SK-N-SH (cell line): ENCODE data around the gene ZNF468. TPM values are rescaled to one million over a fixed set of nuclear protein-coding genes. Genes with fewer than 3 reads are reported as not detected.
"Not testable (repeated sequence)": the region's sequence is repeated elsewhere in the genome, so short reads cannot be mapped to it uniquely, and the experiment has no call there.

Source experiments
- CTCF ChIA-PET: fragments of 300-600, 350-600 bp; formaldehyde crosslinking; extraction: SDS; loops from one replicate; lab custom pipeline; 2021; lab: Yijun Ruan, JAX
- POLR2A ChIA-PET: fragments of 350-600 bp; sonication (Branson Sonifier 250); formaldehyde crosslinking; extraction: SDS; loops from one replicate; lab custom pipeline; 2020; ENCODE audit warnings: antibody characterized with exemption, inconsistent platforms; lab: Yijun Ruan, JAX
- DNase-seq: peaks from one replicate; pipeline ENCODE4 v3.0.0; 2012
- H2AFZ ChIP-seq: fragments of 200-600 bp; sonication (generic); 2 replicates; pipeline ENCODE4 v1.8.1; 2016; ENCODE audit warnings: antibody characterized with exemption, mild to moderate bottlenecking, low read depth
- H3F3A ChIP-seq: fragments of 200-600 bp; sonication (generic); replicated peaks from 2 replicates; pipeline ENCODE3; 2016; ENCODE audit warnings: antibody characterized with exemption, mild to moderate bottlenecking; ENCODE audit not compliant: insufficient read depth
- H3K27ac ChIP-seq, 2 experiments: fragments of 200-500 bp in 1 of 2; fragments of 200-600 bp in 1 of 2; sonication (Bioruptor generic) in 1 of 2; sonication (generic), shearing (Covaris generic) in 1 of 2; 2 replicates each; pipeline versions ENCODE4 v1.5.1 to v1.6.1; 2014 to 2016; ENCODE audit warnings: low read depth in 2 of 2, inconsistent platforms in 1 of 2, low read length in 1 of 2, mild to moderate bottlenecking in 1 of 2, mixed read lengths in 1 of 2
- H3K27me3 ChIP-seq: fragments of 200-600 bp; sonication (generic), shearing (Covaris generic); 2 replicates; pipeline ENCODE4 v1.6.1; 2016; ENCODE audit warnings: mixed run types; ENCODE audit not compliant: insufficient read depth
- H3K36me3 ChIP-seq, 2 experiments: fragments of 200-500 bp in 1 of 2; fragments of 200-600 bp in 1 of 2; sonication (Bioruptor generic) in 1 of 2; sonication (generic) in 1 of 2; replicated peaks in 1 of 2; 2 replicates each; pipeline versions ENCODE3 to v1.5.1; 2014 to 2016; ENCODE audit warnings: low read length in 1 of 2, mild to moderate bottlenecking in 1 of 2; ENCODE audit not compliant: insufficient read depth in 2 of 2, control insufficient read depth in 1 of 2
- H3K4me1 ChIP-seq, 2 experiments: fragments of 200-500 bp in 1 of 2; fragments of 200-600 bp in 1 of 2; sonication (Bioruptor generic) in 1 of 2; sonication (generic), shearing (Covaris generic) in 1 of 2; 2 replicates each; pipeline versions ENCODE4 v1.5.1 to v1.6.1; 2014 to 2016; ENCODE audit warnings: low read depth in 1 of 2, low read length in 1 of 2, mixed run types in 1 of 2; ENCODE audit not compliant: insufficient read depth in 2 of 2, control insufficient read depth in 1 of 2
- H3K4me2 ChIP-seq: fragments of 200-600 bp; sonication (generic), shearing (Covaris generic); 2 replicates; pipeline ENCODE4 v1.6.1; 2017; ENCODE audit warnings: mixed run types
- H3K4me3 ChIP-seq, 2 experiments: fragments of 200-500 bp in 1 of 2; fragments of 200-600 bp in 1 of 2; sonication (Bioruptor generic) in 1 of 2; sonication (generic), shearing (Covaris generic) in 1 of 2; 2 replicates each; pipeline versions ENCODE4 v1.5.1 to v1.8.1; 2014 to 2016; ENCODE audit warnings: low read depth in 2 of 2, inconsistent platforms in 1 of 2, low read length in 1 of 2, mild to moderate bottlenecking in 1 of 2, mixed read lengths in 1 of 2, moderate library complexity in 1 of 2
- H3K79me2 ChIP-seq: fragments of 200-600 bp; sonication (generic); 2 replicates; pipeline ENCODE4 v1.8.1; 2017; ENCODE audit warnings: mild to moderate bottlenecking; ENCODE audit not compliant: insufficient read depth
- H3K9ac ChIP-seq: fragments of 200-600 bp; sonication (generic); 2 replicates; pipeline ENCODE4 v1.6.1; 2017; ENCODE audit warnings: mixed run types
- H3K9me2 ChIP-seq: fragments of 200-600 bp; sonication (generic); 2 replicates; pipeline ENCODE4 v1.6.1; 2017; ENCODE audit warnings: mixed run types
- H3K9me3 ChIP-seq: fragments of 200-600 bp; sonication (generic); 2 replicates; pipeline ENCODE4 v1.6.1; 2017; ENCODE audit warnings: mixed run types, mild to moderate bottlenecking, moderate library complexity
- H4K20me1 ChIP-seq: fragments of 200-600 bp; sonication (generic); 2 replicates; pipeline ENCODE4 v1.6.1; 2017; ENCODE audit warnings: mild to moderate bottlenecking, mixed run types; ENCODE audit not compliant: insufficient read depth
- ELF1 ChIP-seq: IDR thresholded peaks from 2 replicates; pipeline ENCODE4 v1.4.0; 2012
- EP300 ChIP-seq, 2 experiments: IDR thresholded peaks; 2 replicates each; pipeline versions ENCODE4 v1.4.0 to v1.6.1; 2012; ENCODE audit warnings: borderline replicate concordance in 1 of 2, low read depth in 1 of 2, low read length in 1 of 2
- EZH2phosphoT487 ChIP-seq: fragments of 200-600 bp; sonication (generic); IDR thresholded peaks from 2 replicates; pipeline ENCODE4 v1.6.1; 2017; ENCODE audit warnings: low read depth, mixed run types, mild to moderate bottlenecking, antibody characterized with exemption, moderate library complexity, borderline replicate concordance
- FOSL2 ChIP-seq: IDR thresholded peaks from 2 replicates; pipeline ENCODE4 v1.4.0; 2012; ENCODE audit warnings: low read depth, mild to moderate bottlenecking, moderate library complexity, borderline replicate concordance
- FOXM1 ChIP-seq: IDR thresholded peaks from 2 replicates; pipeline ENCODE4 v1.4.0; 2012; ENCODE audit warnings: low read depth, mild to moderate bottlenecking
- GABPA ChIP-seq: IDR thresholded peaks from 2 replicates; pipeline ENCODE4 v1.4.0; 2012; ENCODE audit warnings: low read depth, mild to moderate bottlenecking
- IRF3 ChIP-seq: fragments of 150-350 bp; IDR thresholded peaks from 2 replicates; pipeline ENCODE4 v1.6.1; 2016; ENCODE audit warnings: mild to moderate bottlenecking, low read depth, low read length
- JUND ChIP-seq: IDR thresholded peaks from 2 replicates; pipeline ENCODE4 v1.4.0; 2012
- MEF2A ChIP-seq: IDR thresholded peaks from 2 replicates; pipeline ENCODE4 v1.4.0; 2012; ENCODE audit warnings: low read depth, borderline replicate concordance
- MXI1 ChIP-seq: IDR thresholded peaks from 2 replicates; pipeline ENCODE4 v1.6.1; 2012; ENCODE audit warnings: mild to moderate bottlenecking, low read depth, low read length, improper control_type of control experiment
- NFIC ChIP-seq: IDR thresholded peaks from 2 replicates; pipeline ENCODE4 v1.4.0; 2012; ENCODE audit warnings: borderline replicate concordance
- NRF1 ChIP-seq: IDR thresholded peaks from 2 replicates; pipeline ENCODE4 v1.6.1; 2012; ENCODE audit warnings: low read depth, mild to moderate bottlenecking, low read length
- PBX3 ChIP-seq: IDR thresholded peaks from 2 replicates; pipeline ENCODE4; 2012
- POLR2AphosphoS5 ChIP-seq: IDR thresholded peaks from 2 replicates; pipeline ENCODE4 v1.6.1; 2012; ENCODE audit warnings: low read depth, low read length
- RAD21 ChIP-seq: IDR thresholded peaks from 2 replicates; pipeline ENCODE4 v1.6.1; 2012; ENCODE audit warnings: mild to moderate bottlenecking, low read length
- RCOR1 ChIP-seq: fragments of 150-350 bp; IDR thresholded peaks from 2 replicates; pipeline ENCODE4 v1.6.1; 2017; ENCODE audit warnings: antibody characterized with exemption, low read length
- RXRA ChIP-seq: IDR thresholded peaks from 2 replicates; pipeline ENCODE4 v1.4.0; 2012; ENCODE audit warnings: low read depth, mild to moderate bottlenecking, borderline replicate concordance
- SMC3 ChIP-seq: IDR thresholded peaks from 2 replicates; pipeline ENCODE4 v1.6.1; 2012; ENCODE audit warnings: low read depth, low read length, improper control_type of control experiment
- TAF1 ChIP-seq: IDR thresholded peaks from 2 replicates; pipeline ENCODE4 v1.6.1; 2012; ENCODE audit warnings: low read depth, mild to moderate bottlenecking, low read length, moderate library complexity, borderline replicate concordance
- USF1 ChIP-seq: IDR thresholded peaks from 2 replicates; pipeline ENCODE4 v1.4.0; 2012; ENCODE audit warnings: low read depth, borderline replicate concordance
- WGBS: methylation state at CpG from one replicate; pipeline ENCODE4 v1.1.6; 2017; ENCODE audit warnings: low lambda C conversion rate; 5-methylcytosine and 5-hydroxymethylcytosine counted together
- polyA plus RNA-seq, 3 experiments: library from polyadenylated mRNA; depleted of rRNA; stranded (reverse); fragments of >200 nt; gene quantifications; 2 replicates each; pipeline ENCODE4 v1.2.3, GENCODE V29; 2012

ZNF468 gene
- polyA plus RNA-seq, 1 of the 3 experiments (the other 2 are of a cell fraction), result 7.8 TPM

GRCh38 chr19:52889076-52889475 is 31.7 kb upstream of the ZNF468 start:
- Histone ChIP-seq H3K9me2 (no peaks in the 10 kb centered on the region), H2AFZ (no peak overlapping the region), H3K4me3 (no peak overlapping the region), H3K36me3 (peaks cover 17 to 58% of the 10 kb centered on the region in 2 experiments), H3F3A (no peaks in the 10 kb centered on the region), H3K27me3 (no peaks in the 10 kb centered on the region), H3K9me3 (no peaks in the 10 kb centered on the region), H3K9ac (no peak overlapping the region), H3K4me1 (no peaks in the 10 kb centered on the region), H3K4me2 (no peak overlapping the region), H3K27ac (no peak overlapping the region), H4K20me1 (no peaks in the 10 kb centered on the region), H3K79me2 (peaks cover 9% of the 10 kb centered on the region; the same call in 1 of the 2 replicates)
- ChIA-PET CTCF (no interaction called here), POLR2A (no interaction called here)
- DNase-seq, result no peak
- TF ChIP-seq FOXM1, result no peak
- no peak for TF ChIP-seq FOSL2
- no peak for TF ChIP-seq USF1
- no peak for TF ChIP-seq RAD21
- TF ChIP-seq POLR2AphosphoS5, result no peak
- TF ChIP-seq GABPA, result no peak
- no peak for TF ChIP-seq NRF1
- 64% methylated on average over 7 of the region's 7 CpGs for WGBS

- Histone ChIP-seq H3K4me3 (no peak overlapping the region), H3K27me3 (no peaks in the 10 kb centered on the region), H2AFZ (no peak overlapping the region), H3K27ac (no peak overlapping the region), H3F3A (no peaks in the 10 kb centered on the region), H3K79me2 (no peaks in the 10 kb centered on the region), H3K9me2 (no peaks in the 10 kb centered on the region), H3K9ac (no peak overlapping the region), H3K4me1 (no peaks in the 10 kb centered on the region), H4K20me1 (no peaks in the 10 kb centered on the region), H3K36me3 (peaks cover 33 to 77% of the 10 kb centered on the region in 2 experiments), H3K4me2 (no peak overlapping the region), H3K9me3 (peaks cover 16% of the 10 kb centered on the region; the same call in 1 of the 2 replicates)
- TF ChIP-seq EP300 (IDR thresholded peaks at IDR 0.05; ENCODE audit: borderline replicate concordance in 1 of 2, low read depth in 1 of 2, low read length in 1 of 2), result no peak
- no peak for TF ChIP-seq RXRA
- TF ChIP-seq FOXM1, result no peak
- no peak for TF ChIP-seq JUND
- no peak for TF ChIP-seq EZH2phosphoT487
- TF ChIP-seq NRF1, result no peak
- no peak for TF ChIP-seq PBX3
- no peak for TF ChIP-seq IRF3
- no peak for TF ChIP-seq POLR2AphosphoS5
- TF ChIP-seq USF1, result no peak
- TF ChIP-seq MXI1, result no peak
- no peak for TF ChIP-seq TAF1
- no peak for TF ChIP-seq NFIC
- no peak for TF ChIP-seq MEF2A
- TF ChIP-seq RCOR1, result no peak
- TF ChIP-seq FOSL2, result no peak
- TF ChIP-seq GABPA, result no peak
- no peak for TF ChIP-seq ELF1
- TF ChIP-seq SMC3, result no peak
- CTCF ChIA-PET, result no interaction called here
- POLR2A ChIA-PET, result no interaction called here
- no peak for DNase-seq
- 77% methylated on average over 11 of the region's 11 CpGs for WGBS
These were observed 23.5 kb upstream of the ZNF468 start for GRCh38 chr19:52880895-52881389.

GRCh38 chr19:52872996-52873395 is 15.6 kb upstream of the ZNF468 start:
- H3K79me2 ChIP-seq, H3K27me3 ChIP-seq, CTCF ChIA-PET, H4K20me1 ChIP-seq, H3F3A ChIP-seq, H3K27ac ChIP-seq, H3K36me3 ChIP-seq, H3K9ac ChIP-seq, POLR2A ChIA-PET, H2AFZ ChIP-seq, H3K4me1 ChIP-seq, H3K9me2 ChIP-seq, H3K9me3 ChIP-seq, H3K4me3 ChIP-seq, DNase-seq, H3K4me2 ChIP-seq: not testable (repeated sequence)
- 50% methylated on average over 6 of the region's 6 CpGs for WGBS
